Gastrocnemius medialis (tissue), 4 donors: ENCODE measurements around the gene RPS15.

Source experiments
- CTCF ChIP-seq, 5 experiments: fragments of 450-650 bp in 3 of 5; fragments of 200-600 bp in 2 of 5; sonication (generic) in 2 of 5; IDR thresholded peaks in 4 of 5; conservative IDR thresholded peaks in 1 of 5; 1 replicate in 4 of 5; 2 replicates in 1 of 5; pipeline ENCODE4 v1.5.1; 2016 to 2019; ENCODE audit warnings: antibody characterized with exemption in 5 of 5, mild to moderate bottlenecking in 3 of 5, moderate library complexity in 3 of 5
- POLR2A ChIP-seq, 2 donors: fragments of 450-650 bp; IDR thresholded peaks; one replicate each; pipeline ENCODE4 v1.6.1; 2017; ENCODE audit warnings: antibody characterized with exemption in 2 of 2, mild to moderate bottlenecking in 2 of 2, moderate library complexity in 2 of 2

- no peak for TF ChIP-seq CTCF (IDR thresholded peaks at IDR 0.05 in 4 of 5, conservative IDR thresholded peaks at IDR 0.05 in 1 of 5)
- TF ChIP-seq POLR2A (IDR thresholded peaks at IDR 0.05), result no peak
These were observed 20.3 kb upstream of the RPS15 start for GRCh38 chr19:1417681-1418495.
